Panc1 (cell line): Measurements from ENCODE around the gene PELI2. TPM values are rescaled to one million over a fixed set of nuclear protein-coding genes. Genes with fewer than 3 reads are reported as not detected.
A peak's percentile ranks its signal among the peaks of the same experiment; 100 is the strongest.

Source experiments
- ATAC-seq: fragments of 200-7000 bp; cut with Tn5 transposase; 2 replicates; pipeline ENCODE4 v1.9.1; 2020; ENCODE audit warnings: mild to moderate bottlenecking, moderate library complexity
- BruUV-seq: library from RNA; stranded (reverse); fragments of 400-500 nt; replicated peaks from 2 replicates; lab custom pipeline; 2021; lab: Mats Ljungman, UMichigan
- CTCF ChIA-PET: fragments of 300-600 bp; sonication (Branson Sonifier 250); formaldehyde crosslinking; loops from one replicate; lab custom pipeline; 2022; ENCODE audit warnings: antibody characterized with exemption; lab: Charles Lee
- POLR2A ChIA-PET: fragments of 300-600 bp; sonication (Branson Sonifier 250); formaldehyde crosslinking; loops from one replicate; lab custom pipeline; 2022; ENCODE audit warnings: antibody characterized with exemption; lab: Charles Lee
- DNase-seq: peaks from one replicate; pipeline ENCODE4 v3.0.0-alpha.2; 2010; ENCODE audit warnings: low read depth, low spot score
- H3K27ac ChIP-seq: 2 replicates; pipeline ENCODE4 v1.5.1; 2011; ENCODE audit warnings: mild to moderate bottlenecking, low read length, inconsistent platforms
- H3K27me3 ChIP-seq: fragments of 200-500 bp; sonication (Bioruptor generic); 2 replicates; pipeline ENCODE4 v1.6.0; 2014; ENCODE audit warnings: low read length, inconsistent platforms; ENCODE audit not compliant: control insufficient read depth, insufficient read depth
- H3K36me3 ChIP-seq: fragments of 200-500 bp; sonication (Bioruptor generic); 2 replicates; pipeline ENCODE4 v1.5.1; 2014; ENCODE audit warnings: inconsistent platforms, mild to moderate bottlenecking, low read length, moderate library complexity; ENCODE audit not compliant: control insufficient read depth, insufficient read depth
- H3K4me1 ChIP-seq: 2 replicates; pipeline ENCODE4 v1.5.1; 2011; ENCODE audit warnings: inconsistent platforms, mild to moderate bottlenecking, low read length, moderate library complexity; ENCODE audit not compliant: control insufficient read depth, insufficient read depth
- H3K4me3 ChIP-seq, 2 experiments: 2 replicates each; pipeline ENCODE4 v1.5.1; 2011 to 2012; ENCODE audit warnings: low read depth in 2 of 2, low read length in 2 of 2, mild to moderate bottlenecking in 2 of 2, inconsistent platforms in 1 of 2, moderate library complexity in 1 of 2
- H3K9me3 ChIP-seq: fragments of 200-500 bp; sonication (Bioruptor generic); 2 replicates; pipeline ENCODE4 v1.5.1; 2014; ENCODE audit warnings: low read depth, mild to moderate bottlenecking, inconsistent platforms, low read length, moderate library complexity; ENCODE audit not compliant: control insufficient read depth, insufficient read depth
- CTCF ChIP-seq: fragments of 450-650 bp; IDR thresholded peaks from 2 replicates; pipeline ENCODE4 v1.5.1; 2017; ENCODE audit warnings: mild to moderate bottlenecking
- POLR2AphosphoS5 ChIP-seq: IDR thresholded peaks from 2 replicates; pipeline ENCODE4 v1.6.1; 2012; ENCODE audit warnings: mild to moderate bottlenecking, low read depth, low read length, moderate library complexity
- REST ChIP-seq, 2 experiments: IDR thresholded peaks; 2 replicates each; pipeline ENCODE4 v1.6.1; 2011 to 2012; ENCODE audit warnings: low read depth in 2 of 2, control low read depth in 1 of 2, low read length in 1 of 2, mild to moderate bottlenecking in 1 of 2, moderate library complexity in 1 of 2; ENCODE audit not compliant: insufficient read depth in 1 of 2
- SIN3A ChIP-seq: IDR thresholded peaks from 2 replicates; pipeline ENCODE4 v1.6.1; 2012; ENCODE audit warnings: low read depth, mild to moderate bottlenecking, low read length, moderate library complexity, borderline replicate concordance; ENCODE audit not compliant: insufficient read depth
- TCF7L2 ChIP-seq: IDR thresholded peaks from 2 replicates; pipeline ENCODE4 v1.6.1; 2011; ENCODE audit warnings: mild to moderate bottlenecking, low read depth, low read length, inconsistent platforms
- in situ Hi-C: cut with HindIII; loops from 2 replicates; pipeline ENCODE4 v1.10.0; 2016; ENCODE audit warnings: low sequenced_read_pairs, low pct_unique_long_range_greater_than_20kb
- intact Hi-C: fragments of 100-400 bp; cut with micrococcal nuclease; formaldehyde crosslinking; loops from one replicate; pipeline ENCODE4 v1.10.0; 2022; ENCODE audit not compliant: unreplicated experiment
- total RNA-seq: library from RNA; stranded (reverse); gene quantifications from one replicate; pipeline ENCODE4 v1.2.1, GENCODE V29; 2021; ENCODE audit not compliant: unreplicated experiment

PELI2 gene
- total RNA-seq, 1 experiment from 2014 or later, result 0.28 TPM

- in situ Hi-C loops, result no loop called here
- intact Hi-C loops, result no loop called here
- BruUV-seq, result no TSS peak
- no peak overlapping the region for H3K4me3 ChIP-seq
- no peak overlapping the region for H3K27ac ChIP-seq
- POLR2A ChIA-PET, result no interaction called here
- no peak for ATAC-seq
- H3K36me3 ChIP-seq, result no peaks in the 10 kb centered on the region
- TF ChIP-seq REST (IDR thresholded peaks at IDR 0.05; ENCODE audit: insufficient read depth in 1 of 2, low read depth in 2 of 2, low read length in 1 of 2) (no peak), TCF7L2 (no peak), POLR2AphosphoS5 (no peak), SIN3A (no peak), CTCF (no peak)
- CTCF ChIA-PET, result no interaction called here
- H3K27me3 ChIP-seq, result peaks cover 3% of the 10 kb centered on the region; the same call in 1 of the 2 replicates
- H3K4me1 ChIP-seq, result no peaks in the 10 kb centered on the region
- DNase-seq, result no peak
- H3K9me3 ChIP-seq, result no peaks in the 10 kb centered on the region
These were observed 35.3 kb upstream of the PELI2 start for GRCh38 chr14:56082880-56083279.

- DNase-seq, result no peak
- BruUV-seq, result no TSS peak
These were observed 32.7 kb upstream of the PELI2 start for GRCh38 chr14:56085471-56085870.

More at GRCh38 chr14:56085471-56085870, 32.7 kb upstream of the PELI2 start:
- CTCF ChIA-PET, result no interaction called here
- Histone ChIP-seq H3K36me3 (no peaks in the 10 kb centered on the region), H3K27ac (no peak overlapping the region), H3K4me3 (no peak overlapping the region), H3K4me1 (no peaks in the 10 kb centered on the region), H3K27me3 (peaks cover 3% of the 10 kb centered on the region; the same call in 1 of the 2 replicates), H3K9me3 (no peaks in the 10 kb centered on the region)
- POLR2A ChIA-PET, result no interaction called here
- TF ChIP-seq REST (IDR thresholded peaks at IDR 0.05; ENCODE audit: insufficient read depth in 1 of 2, low read depth in 2 of 2, low read length in 1 of 2) (no peak), POLR2AphosphoS5 (no peak), SIN3A (no peak), CTCF (peak; percentile 15), TCF7L2 (no peak)
- in situ Hi-C loops, result no loop called here
- intact Hi-C loops, result no loop called here
- no peak for ATAC-seq
